ENCODE measurements around the gene MDGA2.
"Not testable (repeated sequence)": the region's sequence is repeated elsewhere in the genome, so short reads cannot be mapped to it uniquely, and the experiment has no call there.

MDGA2 gene

DNA sequence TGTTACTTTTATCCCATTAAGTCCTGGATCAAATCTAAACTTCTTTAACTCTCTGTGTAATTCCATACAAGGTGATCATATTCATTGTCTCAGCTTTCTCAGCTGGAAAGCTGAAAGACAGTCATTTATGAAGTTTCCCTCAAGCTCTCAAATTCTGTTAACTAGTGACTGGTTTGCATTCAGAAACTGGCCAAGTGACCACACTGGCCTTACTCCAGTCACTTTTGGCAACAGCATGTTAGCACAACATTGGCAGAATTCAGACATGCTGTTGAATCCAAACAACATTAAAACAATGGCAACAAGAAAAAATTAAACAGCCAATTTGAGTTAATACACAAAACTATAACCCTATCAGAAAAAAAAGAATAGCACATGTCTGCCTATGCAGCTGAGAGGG, 343.3 kb downstream of the MDGA2 start:
- DNase-seq (ENCODE audit: low read depth in 2 of 2) = no peak

DNA sequence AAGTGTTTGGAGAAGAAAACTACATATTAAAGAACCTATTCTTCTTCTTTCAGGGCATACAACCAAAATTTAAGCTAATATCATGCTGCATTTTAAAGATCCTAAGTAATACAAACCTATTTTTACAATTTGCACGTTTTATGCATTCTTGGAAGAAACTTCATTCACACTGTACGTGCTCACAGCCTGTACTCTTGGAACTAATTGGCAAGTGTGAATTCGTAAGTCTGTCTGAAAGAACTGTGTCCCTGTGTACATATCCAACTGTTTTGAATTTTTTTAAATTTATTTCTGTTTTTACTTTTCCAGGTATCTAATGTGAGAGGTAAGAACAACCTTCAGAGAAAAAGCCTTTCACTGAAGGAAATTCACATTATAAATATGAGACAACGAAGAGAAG, 347.0 kb downstream of the MDGA2 start:
- no peak for DNase-seq (ENCODE audit: low read depth in 2 of 2)

DNA sequence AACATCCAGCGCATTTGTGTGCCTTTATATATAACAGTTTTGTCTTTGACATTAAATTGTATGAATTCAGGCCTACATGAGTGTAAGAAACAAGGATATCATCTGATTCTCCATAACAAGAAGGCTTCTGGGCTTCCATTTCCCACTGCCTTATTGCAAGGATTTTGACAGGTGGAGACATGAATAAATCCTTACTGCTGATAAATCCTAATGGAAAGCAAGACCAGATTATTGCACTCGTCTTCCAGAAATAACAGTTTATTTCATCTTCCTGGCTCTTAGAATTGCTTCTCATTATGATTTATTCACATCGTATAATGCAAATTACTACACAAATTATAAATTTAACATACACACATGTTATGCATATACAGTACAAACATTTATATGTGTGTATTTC, 348.1 kb downstream of the MDGA2 start:
- no peak for DNase-seq (ENCODE audit: low read depth in 2 of 2)

DNA sequence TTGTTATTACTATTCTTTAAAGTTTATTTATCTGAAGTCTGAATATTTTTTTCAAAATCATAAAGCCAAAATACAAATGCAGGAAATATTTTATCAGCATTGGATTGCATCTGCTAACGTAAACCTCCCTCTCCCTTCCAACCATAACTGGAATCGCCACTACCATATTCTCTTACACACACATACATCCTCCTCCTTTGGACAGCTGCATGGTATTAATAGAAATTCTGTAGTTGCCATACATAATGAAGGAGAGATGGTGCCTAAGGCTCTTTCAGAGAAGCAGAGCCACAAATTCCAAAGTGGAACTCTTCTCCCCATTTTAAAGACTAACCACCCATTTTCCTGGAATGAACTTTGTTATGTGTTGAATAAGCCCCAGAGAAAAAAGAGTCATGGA, 352.7 kb downstream of the MDGA2 start:
- DNase-seq (ENCODE audit: low read depth in 2 of 2) = no peak

DNA sequence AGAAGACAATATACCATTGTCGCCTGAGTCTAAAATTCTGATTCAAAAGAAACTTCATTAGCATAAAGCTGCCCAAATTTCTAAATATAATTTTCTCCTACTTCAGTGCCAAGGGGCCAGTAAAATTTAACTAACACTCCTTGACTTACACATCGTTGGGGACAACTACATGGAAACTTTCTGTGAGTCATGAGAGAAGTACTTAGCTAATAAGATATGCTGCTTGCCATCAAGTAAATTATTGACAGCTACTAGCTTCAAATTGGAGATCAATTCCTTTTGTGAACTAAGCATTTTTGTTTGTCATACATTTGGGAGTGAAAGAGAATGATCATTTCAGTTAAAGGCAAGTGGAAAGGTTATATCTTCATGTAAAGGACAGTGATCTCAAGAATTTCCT, 373.3 kb downstream of the MDGA2 start:
- no peak for DNase-seq (ENCODE audit: low read depth in 2 of 2)

DNA sequence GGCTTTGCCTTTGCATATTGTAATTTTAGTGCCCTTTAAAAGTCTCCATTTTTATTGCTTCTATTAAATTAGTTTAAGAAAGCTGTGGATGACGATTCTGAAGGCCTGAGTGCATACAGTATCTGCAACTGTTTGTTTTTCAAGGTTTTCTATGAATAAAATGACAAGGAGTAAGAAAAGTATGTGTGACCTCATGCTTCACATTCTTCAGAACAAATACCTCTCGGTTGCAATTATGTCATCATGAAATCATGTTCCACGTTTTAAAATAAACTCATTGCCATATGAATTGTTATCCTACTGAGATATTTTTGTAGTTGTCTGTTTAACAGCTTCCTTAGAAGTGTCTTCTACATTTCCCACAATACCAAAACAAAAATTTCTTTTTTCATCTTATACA, 374.6 kb downstream of the MDGA2 start:
- no peak for DNase-seq (ENCODE audit: low read depth in 2 of 2)

DNA sequence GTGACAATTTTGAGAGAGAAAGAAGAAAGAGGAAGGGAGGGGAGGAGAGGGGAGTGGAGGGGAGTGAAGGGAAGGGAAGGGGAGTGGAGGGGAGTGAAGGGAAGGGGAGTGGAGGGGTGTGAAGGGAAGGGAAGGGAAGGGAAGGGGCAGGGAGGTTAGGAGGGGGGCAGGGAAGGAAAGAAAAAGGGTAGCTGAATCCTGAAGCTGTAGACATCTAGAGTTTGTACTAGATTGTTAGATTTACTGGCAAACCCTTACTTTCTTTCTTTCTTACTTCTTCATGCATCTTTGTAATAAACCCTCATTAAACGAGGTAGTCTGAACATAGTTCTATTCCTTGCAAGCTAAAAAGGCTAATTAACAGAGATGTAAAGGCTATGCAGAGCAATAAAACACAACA, 378.0 kb downstream of the MDGA2 start:
- DNase-seq (ENCODE audit: low read depth in 2 of 2) = no peak

DNA sequence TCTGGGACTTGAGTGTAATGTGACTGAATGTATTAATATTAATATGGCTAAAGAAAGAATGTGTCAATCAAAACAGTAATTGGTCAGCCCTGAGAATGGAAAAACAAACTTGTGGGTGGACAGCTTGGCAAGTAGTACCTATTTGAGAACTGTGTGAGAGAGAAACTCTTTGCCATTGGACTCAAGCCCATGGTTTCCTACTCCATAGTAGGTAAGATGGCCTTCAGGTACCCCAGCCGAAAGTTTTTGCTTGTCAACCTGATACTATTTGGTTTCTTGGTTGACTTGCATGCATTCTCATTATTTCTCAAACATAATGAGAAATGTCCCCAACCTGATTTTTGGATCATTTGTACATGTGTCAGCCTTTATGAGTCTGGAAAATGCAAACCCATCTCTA, 391.1 kb downstream of the MDGA2 start:
- no peak for DNase-seq (ENCODE audit: low read depth in 2 of 2)

DNA sequence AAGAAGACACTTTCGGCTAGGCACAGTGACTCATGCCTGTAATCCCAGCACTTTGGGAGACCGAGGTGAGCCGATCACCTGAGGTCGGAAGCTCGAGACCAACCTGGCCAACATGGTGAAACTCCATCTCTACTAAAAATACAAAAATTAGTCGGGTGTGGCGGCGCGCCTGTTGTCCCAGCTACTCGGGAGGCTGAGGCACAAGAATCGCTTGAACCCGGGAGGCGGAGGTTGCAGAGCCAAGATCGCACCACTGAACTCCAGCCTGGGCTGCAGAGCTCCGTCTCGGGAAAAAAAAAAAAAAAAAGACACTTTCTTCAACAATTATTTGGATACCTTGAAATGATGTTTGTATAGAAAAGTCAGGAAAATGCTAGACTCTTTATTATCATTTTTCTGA, 393.6 kb downstream of the MDGA2 start:
- not testable (repeated sequence) for DNase-seq (ENCODE audit: low read depth in 2 of 2)

DNA sequence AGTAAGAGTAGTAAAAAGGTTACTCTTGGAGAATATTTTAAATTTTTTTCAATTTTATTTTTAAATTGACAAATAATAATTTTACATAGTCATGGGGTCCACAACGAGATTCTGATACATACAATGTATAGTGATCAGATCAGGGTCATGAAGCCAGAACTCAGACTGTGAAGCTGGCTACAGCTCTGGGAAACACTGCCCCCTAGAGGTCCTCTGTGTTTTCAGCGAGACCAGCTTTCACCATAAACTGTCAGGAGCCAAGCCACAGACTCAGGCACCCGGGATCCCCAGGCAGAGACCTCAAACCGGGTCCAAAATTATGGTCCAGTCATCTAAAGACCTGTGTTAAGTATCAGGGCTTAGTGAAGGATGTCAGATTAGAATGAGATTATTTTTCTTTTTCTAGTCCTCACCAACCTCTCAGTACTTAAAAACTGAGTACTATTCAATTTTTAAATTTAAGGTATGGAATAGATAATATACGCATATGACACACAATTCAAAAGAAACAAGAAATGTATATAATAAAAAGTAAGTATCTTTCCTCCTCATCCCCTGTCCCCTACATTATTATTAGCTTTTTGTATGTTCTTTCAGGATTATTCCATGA, 397.1 kb downstream of the MDGA2 start:
- DNase-seq (ENCODE audit: low read depth in 2 of 2) = peak in 1 of 2 donors; percentile 0

DNA sequence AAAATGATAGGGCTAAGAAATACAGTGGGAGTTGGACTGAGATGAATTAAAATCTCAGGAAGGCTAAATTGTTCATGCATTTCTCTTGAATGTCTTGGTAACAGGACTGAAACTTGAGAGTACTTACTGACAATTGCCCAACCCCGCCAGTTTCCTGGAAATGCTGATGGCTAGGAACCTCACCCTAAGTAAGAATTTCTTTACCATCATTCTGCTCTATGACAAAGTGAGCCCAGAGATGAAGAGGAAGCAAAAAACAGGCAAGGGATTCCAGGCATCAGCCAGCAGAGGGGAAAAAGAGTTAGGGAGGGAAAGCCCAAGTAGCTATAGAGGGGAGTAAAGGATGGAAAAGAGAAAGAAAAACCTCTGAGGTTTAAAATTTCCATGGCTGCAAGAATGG, 397.7 kb downstream of the MDGA2 start:
- no peak for DNase-seq (ENCODE audit: low read depth in 2 of 2)

DNA sequence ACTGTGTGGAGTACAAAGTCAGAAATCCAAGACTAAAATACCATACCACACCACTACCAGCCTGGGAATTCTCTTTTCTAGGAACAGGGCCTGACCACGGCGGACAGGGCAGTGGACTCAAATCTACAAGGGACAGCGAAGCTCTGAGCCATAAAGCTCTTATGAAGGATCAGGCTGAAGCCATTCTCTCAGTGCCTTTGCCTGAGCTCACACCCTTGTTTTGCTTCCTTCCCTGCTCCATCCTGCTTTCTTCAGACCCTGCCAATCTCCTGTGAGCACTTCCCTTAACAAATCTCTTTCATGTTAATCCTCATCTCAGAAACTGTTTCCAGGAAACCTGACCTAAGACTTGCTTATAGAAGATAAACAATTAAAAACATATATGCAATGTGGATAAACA, 398.5 kb downstream of the MDGA2 start:
- DNase-seq (ENCODE audit: low read depth in 2 of 2) = no peak

DNA sequence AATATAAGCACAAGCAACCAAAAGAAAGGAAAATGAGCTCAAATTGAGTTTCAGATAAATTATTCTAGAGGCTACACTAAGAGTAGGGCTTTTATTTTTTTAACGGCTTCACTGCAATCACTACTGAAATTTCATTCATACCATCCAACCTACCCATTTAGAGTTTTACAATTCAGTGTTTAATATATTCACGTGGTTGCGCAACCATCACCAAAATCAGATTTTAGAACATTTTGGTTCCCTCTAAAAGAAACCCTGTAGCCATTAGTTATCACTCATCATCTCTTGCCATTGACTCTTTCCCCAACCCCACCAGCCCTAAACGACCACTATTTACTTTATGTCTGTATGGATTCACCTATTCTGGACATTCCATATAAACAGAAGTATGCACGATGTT, 401.5 kb downstream of the MDGA2 start:
- no peak for DNase-seq (ENCODE audit: low read depth in 2 of 2)

DNA sequence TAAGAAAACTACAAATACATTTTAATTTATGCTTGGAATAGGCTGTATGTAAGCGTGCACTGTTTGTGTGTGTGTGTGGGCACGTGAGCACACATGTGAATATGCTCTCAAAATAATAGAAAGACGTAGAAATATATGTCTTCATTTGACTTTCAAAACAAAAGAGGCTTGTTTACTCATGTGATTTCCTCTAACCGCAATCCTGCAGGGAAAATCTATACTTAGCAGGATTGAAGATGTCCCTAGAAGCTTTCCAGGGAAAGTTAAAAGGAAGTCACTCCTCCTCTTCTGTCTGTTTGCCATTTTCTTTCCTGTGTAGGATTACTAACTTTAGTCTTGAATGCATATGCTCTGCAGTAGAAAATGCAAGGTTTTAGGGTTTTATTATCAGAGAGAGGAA, 404.7 kb downstream of the MDGA2 start:
- no peak for DNase-seq (ENCODE audit: low read depth in 2 of 2)

DNA sequence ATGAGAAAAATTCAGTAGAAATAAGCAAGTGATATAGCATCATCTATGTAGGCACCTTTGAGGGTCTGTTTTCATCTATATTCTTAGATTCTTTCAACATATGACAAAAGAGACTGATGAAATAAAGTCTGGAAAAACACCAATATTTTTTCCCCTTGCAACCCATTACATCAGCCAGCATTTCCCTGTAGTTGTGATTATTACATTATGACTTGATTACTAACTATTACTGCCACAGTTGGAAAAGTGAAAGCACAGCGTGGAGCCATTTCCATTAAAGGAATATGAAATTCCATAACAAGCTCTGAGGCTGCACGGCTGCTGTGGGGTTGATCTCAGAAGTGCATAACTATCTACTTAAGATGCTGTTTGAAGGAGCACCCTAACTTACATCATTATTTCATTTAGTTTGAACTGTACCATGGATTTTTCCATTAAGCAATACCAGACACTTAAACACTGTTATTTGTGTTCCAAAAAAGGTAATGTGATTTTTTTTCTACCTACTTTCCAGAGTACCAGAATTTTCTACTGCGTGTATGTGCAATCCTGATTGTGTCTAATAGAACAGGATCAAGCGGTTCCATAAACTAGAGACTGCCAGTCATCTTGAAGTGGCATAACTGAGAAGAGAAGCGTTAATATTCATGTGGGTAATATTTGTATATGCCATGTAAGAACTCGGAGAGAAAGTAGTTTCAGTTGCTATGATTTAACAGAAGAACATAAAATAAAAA, 405.5 kb downstream of the MDGA2 start:
- no peak for DNase-seq (ENCODE audit: low read depth in 2 of 2)

DNA sequence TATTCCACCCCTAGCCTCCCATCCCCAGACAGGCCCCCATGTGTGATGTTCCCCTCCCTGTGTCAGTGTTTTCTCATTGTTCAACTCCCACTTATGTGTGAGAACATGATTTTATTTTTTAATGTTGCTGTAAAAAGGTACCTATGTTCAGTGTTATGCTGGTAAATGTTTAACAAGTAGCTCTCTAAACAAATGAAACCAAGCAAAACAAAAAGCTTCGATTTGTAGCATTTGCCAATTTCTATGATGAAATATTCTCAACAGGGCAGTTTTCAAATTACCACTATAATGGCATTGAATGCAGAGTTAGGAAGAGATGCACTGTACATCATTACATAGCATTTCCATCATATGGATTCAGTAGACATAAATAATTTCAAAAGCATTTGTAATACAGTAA, 410.6 kb downstream of the MDGA2 start:
- no peak for DNase-seq (ENCODE audit: low read depth in 2 of 2)

DNA sequence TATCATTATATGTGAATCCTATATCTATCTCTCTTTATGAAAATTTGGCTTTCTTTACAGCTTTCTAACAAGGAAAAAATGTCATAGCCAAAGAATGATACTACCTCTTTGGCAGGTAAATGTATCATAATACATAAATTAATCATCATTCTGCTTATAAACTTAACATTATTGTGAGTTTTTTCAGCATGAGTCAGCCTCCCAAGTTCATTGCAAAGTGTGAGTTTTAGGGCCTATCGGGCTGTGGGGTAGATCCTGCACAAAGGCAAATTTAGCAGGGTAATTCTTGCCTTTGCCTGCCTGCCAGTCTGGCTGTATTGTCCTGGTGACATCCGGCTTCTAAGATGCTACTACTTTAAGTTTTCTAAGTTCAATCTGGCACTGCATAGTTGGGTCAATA, 412.6 kb downstream of the MDGA2 start:
- DNase-seq (ENCODE audit: low read depth in 2 of 2) = no peak

DNA sequence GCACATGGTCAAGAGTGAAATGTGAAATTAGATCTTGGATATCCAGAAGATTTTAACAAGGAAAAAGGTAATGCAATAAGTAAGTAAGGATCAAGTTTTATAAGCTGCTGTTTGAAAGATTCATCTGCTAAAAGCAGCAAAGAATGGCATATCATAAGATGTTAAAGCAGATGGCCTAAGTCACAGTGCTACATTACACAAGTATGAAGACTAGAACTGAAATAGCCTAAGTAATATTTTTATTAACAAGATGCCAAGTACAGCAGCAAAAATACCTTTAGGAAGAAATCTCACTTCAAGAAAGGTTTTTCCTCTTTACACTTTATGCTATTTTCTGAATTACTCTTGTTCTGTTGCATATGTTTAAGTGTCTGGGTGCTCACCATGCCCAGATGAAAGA, 414.1 kb downstream of the MDGA2 start:
- no peak for DNase-seq (ENCODE audit: low read depth in 2 of 2)

DNA sequence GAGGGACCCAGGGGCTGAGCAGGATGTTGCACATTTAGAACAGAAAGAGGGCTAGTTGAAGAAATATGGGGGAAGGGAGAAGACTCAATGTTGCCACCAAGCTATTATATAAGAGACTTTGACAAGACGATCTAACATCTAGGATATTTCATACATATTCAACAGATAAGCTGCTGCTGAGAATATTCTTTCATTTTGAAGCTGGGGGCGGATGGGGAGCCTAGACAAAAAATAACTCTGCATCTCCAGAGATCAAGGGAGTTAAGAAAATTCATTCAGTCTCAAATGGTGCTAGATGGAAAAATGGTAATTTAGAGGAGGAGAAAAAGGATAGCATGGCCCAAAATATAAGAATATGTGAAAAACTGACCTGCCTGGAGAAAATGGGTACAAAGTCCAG, 415.6 kb downstream of the MDGA2 start:
- DNase-seq (ENCODE audit: low read depth in 2 of 2) = no peak

DNA sequence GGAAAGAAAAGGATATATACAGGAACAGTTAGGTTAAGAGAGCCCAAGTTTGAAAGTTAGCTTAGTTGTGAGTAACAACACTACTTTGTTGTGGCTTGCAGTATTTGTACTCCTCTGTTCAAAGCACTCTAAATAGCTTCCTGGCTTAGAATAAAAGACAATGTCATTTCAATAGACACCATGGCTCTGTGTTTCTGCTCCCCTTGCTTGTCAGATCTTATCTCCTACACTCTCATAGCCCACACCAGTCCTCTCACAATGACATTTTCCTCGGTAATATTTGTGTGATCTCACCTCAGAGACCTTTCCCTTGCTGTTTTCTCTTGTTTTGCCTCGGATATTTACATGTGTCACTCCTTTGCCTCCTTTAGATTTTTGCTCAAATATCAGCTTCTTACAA, 418.4 kb downstream of the MDGA2 start:
- DNase-seq (ENCODE audit: low read depth in 2 of 2) = no peak

DNA sequence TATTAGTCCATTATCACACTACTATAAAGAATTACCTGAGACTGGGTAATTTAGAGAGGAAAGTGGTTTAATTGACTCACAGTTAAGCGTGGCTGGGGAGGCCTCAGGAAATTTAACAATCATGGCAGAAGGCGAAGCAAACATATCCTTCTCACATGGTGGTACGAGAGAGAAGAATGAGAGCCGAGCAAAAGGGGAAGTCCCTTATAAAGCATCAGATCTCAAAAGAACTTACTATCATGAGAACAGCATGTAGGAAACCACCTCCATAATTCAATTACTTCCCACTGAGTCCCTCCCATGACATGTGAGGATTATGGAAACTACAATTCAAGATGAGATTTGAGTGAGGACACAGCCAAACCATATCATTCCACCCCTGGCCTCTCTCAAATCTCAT, 422.6 kb downstream of the MDGA2 start:
- DNase-seq (ENCODE audit: low read depth in 2 of 2) = no peak

DNA sequence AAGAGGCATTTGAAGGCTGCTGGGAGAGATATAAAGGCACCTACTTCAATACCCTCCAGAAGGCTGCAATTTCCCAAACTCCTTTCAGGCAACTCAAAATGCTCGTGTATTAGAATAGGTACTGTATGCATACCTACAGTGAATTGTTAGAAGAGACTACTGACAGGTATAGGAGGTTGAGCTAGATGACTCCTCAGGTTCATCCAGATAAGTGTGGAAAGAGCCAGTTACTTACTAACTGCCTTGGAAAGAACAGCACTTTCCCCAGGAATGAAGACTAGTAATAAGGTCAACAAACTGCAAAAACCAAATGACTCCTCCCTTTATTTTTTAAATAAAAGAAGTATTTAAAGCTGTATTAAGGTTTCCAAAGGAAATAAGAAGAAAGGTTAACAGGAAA, 429.0 kb downstream of the MDGA2 start:
- no peak for DNase-seq (ENCODE audit: low read depth in 2 of 2)

DNA sequence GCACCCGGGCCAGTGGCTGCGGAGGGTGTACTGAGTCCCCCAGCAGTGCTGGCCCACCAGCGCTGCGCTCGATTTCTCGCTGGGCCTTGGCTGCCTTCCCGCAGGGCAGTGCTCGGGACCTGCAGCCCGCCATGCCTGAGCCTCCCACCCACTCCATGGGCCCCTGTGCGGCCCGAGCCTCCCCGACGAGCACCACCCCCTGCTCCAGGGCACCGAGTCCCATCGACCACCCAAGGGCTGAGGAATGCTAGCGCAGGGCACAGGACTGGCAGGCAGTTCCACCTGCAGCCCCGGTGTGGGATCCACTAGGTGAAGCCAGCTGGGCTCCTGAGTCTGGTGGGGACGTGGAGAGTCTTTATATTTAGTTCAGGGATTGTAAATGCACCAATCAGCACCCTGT, 432.8 kb downstream of the MDGA2 start:
- DNase-seq (ENCODE audit: low read depth in 2 of 2) = not testable (repeated sequence)
